GM12892 (cell line): ENCODE data around the gene PKHD1.

Experiments used
- POLR2A ChIP-seq: IDR thresholded peaks from 2 replicates; pipeline ENCODE4 v1.6.1; 2011; ENCODE audit warnings: low read depth, low read length, control low read depth
- POLR2AphosphoS5 ChIP-seq: IDR thresholded peaks from 2 replicates; pipeline ENCODE4 v1.6.1; 2011; ENCODE audit warnings: low read depth, low read length, control low read depth

GRCh38 chr6:51992876-51993275, 94.5 kb downstream of the PKHD1 start:
- TF ChIP-seq POLR2AphosphoS5 = no peak
- no peak for TF ChIP-seq POLR2A
